MCF 10A (cell line): ENCODE data around the gene MMP13. TPM values are rescaled to one million over a fixed set of nuclear protein-coding genes. Genes with fewer than 3 reads are reported as not detected.
"Not testable (repeated sequence)": the region's sequence is repeated elsewhere in the genome, so short reads cannot be mapped to it uniquely, and the experiment has no call there.

Experiments
- Bru-seq: library from RNA; stranded (reverse); fragments of 400-500 nt; gene quantifications from one replicate; lab custom pipeline; 2021; lab: Mats Ljungman, UMichigan
- BruChase-seq, 2 experiments: library from RNA; stranded (reverse); fragments of 400-500 nt; gene quantifications; one replicate each; lab custom pipeline; 2021; lab: Mats Ljungman, UMichigan
- BruUV-seq: library from RNA; stranded (reverse); fragments of 400-500 nt; replicated peaks from 2 replicates; lab custom pipeline; 2021; lab: Mats Ljungman, UMichigan
- CTCF ChIA-PET: fragments of 300-600 bp; sonication (Branson Sonifier 250); formaldehyde crosslinking; extraction: SDS; loops from one replicate; lab custom pipeline; 2021; ENCODE audit warnings: antibody characterized with exemption, inconsistent platforms; lab: Yijun Ruan, JAX
- POLR2A ChIA-PET: fragments of 300-600, 350-650 bp; sonication (Branson Sonifier 250); formaldehyde crosslinking; extraction: SDS; loops from one replicate; lab custom pipeline; 2020; ENCODE audit warnings: antibody characterized with exemption, inconsistent platforms; lab: Yijun Ruan, JAX
- DNase-seq: peaks from one replicate; pipeline ENCODE4 v3.0.0-alpha.2; 2018; ENCODE audit not compliant: unreplicated experiment
- H3K27ac Mint-ChIP-seq: one replicate; pipeline ENCODE4 v1.8.0; 2022; ENCODE audit warnings: mild to moderate bottlenecking, low read depth, mixed read lengths; ENCODE audit not compliant: unreplicated experiment
- H3K27me3 Mint-ChIP-seq: one replicate; pipeline ENCODE4 v1.8.0; 2022; ENCODE audit warnings: mixed read lengths; ENCODE audit not compliant: insufficient read depth, unreplicated experiment
- H3K36me3 Mint-ChIP-seq: one replicate; pipeline ENCODE4 v1.8.0; 2022; ENCODE audit warnings: mild to moderate bottlenecking, moderate library complexity, mixed read lengths; ENCODE audit not compliant: insufficient read depth, unreplicated experiment
- H3K4me1 Mint-ChIP-seq: one replicate; pipeline ENCODE4 v1.8.0; 2022; ENCODE audit warnings: mixed read lengths; ENCODE audit not compliant: insufficient read depth, unreplicated experiment
- H3K4me3 Mint-ChIP-seq: one replicate; pipeline ENCODE4 v1.8.0; 2022; ENCODE audit warnings: mild to moderate bottlenecking, moderate library complexity, mixed read lengths; ENCODE audit not compliant: unreplicated experiment
- H3K9me3 Mint-ChIP-seq: one replicate; pipeline ENCODE4 v1.8.0; 2022; ENCODE audit warnings: mixed read lengths; ENCODE audit not compliant: unreplicated experiment
- CTCF ChIP-seq: fragments of 200-600 bp; IDR thresholded peaks from one replicate; pipeline ENCODE4 v1.8.0; 2022; ENCODE audit warnings: antibody characterized with exemption, mild to moderate bottlenecking; ENCODE audit not compliant: unreplicated experiment
- intact Hi-C: fragments of 100-400 bp; cut with micrococcal nuclease; formaldehyde crosslinking; loops from 2 replicates; pipeline ENCODE4 v1.14.1; 2022
- long read RNA-seq: library from polyadenylated mRNA; stranded (forward); transcript quantifications from one replicate; pipeline ENCODE4 v2.0.0, GENCODE V29; 2022
- total RNA-seq: library from RNA; stranded (reverse); gene quantifications from 2 replicates; pipeline ENCODE4 v1.2.3, GENCODE V29; 2022

Gene MMP13
- total RNA-seq (not detected in 2 replicates), Bru-seq, nascent RNA (percentile 9 among the genes with signal in this experiment), BruChase-seq, experiment 1, labeled RNA remaining after a 6-hour chase (percentile 10 among the genes with signal in this experiment), BruChase-seq, experiment 2, labeled RNA remaining after a 2-hour chase (percentile 18 among the genes with signal in this experiment)
- long read RNA-seq: 0 reads

GRCh38 chr11:102955624-102956023, at the start of gene MMP13:
MMP13 (minus strand) TSS chr11:102955732; CDS start chr11:102955705, 27 bp downstream.
- Mint-ChIP-seq H3K27ac (peak within 1 kb of the TSS; percentile 25), H3K9me3 (no peaks in the 10 kb centered on the region), H3K27me3 (no peaks in the 10 kb centered on the region), H3K4me1 (peaks cover 1% of the 10 kb centered on the region), H3K4me3 (no peak within 1 kb of the TSS), H3K36me3 (no peaks in the 10 kb centered on the region)
- DNase-seq: peak; percentile 46
- no TSS peak for BruUV-seq
- TF ChIP-seq CTCF: no peak
- ChIA-PET POLR2A (no interaction called here), CTCF (no interaction called here)
- intact Hi-C loops: no loop called here

GRCh38 chr11:103004234-103004633, 48.7 kb upstream of the MMP13 start:
- DNase-seq, POLR2A ChIA-PET, intact Hi-C loops, H3K36me3 Mint-ChIP-seq, H3K9me3 Mint-ChIP-seq, CTCF ChIA-PET, H3K4me3 Mint-ChIP-seq, H3K27ac Mint-ChIP-seq, H3K27me3 Mint-ChIP-seq, H3K4me1 Mint-ChIP-seq, BruUV-seq: not testable (repeated sequence)

- Mint-ChIP-seq H3K27me3 (no peaks in the 10 kb centered on the region), H3K4me3 (no peak overlapping the region), H3K9me3 (no peaks in the 10 kb centered on the region), H3K4me1 (peaks cover 8% of the 10 kb centered on the region), H3K36me3 (no peaks in the 10 kb centered on the region), H3K27ac (no peak overlapping the region)
- ChIA-PET CTCF (no interaction called here), POLR2A (no interaction called here)
- BruUV-seq: no TSS peak
- DNase-seq: no peak
- intact Hi-C loops: no loop called here
- TF ChIP-seq CTCF: no peak
Observed at GRCh38 chr11:102994105-102994504, 38.6 kb upstream of the MMP13 start.

GRCh38 chr11:102991776-102992175, 36.2 kb upstream of the MMP13 start:
- H3K4me3 Mint-ChIP-seq: no peak overlapping the region
- peaks cover 11% of the 10 kb centered on the region for H3K4me1 Mint-ChIP-seq
- POLR2A ChIA-PET: no interaction called here
- no peak for DNase-seq
- TF ChIP-seq CTCF: no peak
- intact Hi-C loops: no loop called here
- no peaks in the 10 kb centered on the region for H3K27me3 Mint-ChIP-seq
- no peak overlapping the region for H3K27ac Mint-ChIP-seq
- H3K9me3 Mint-ChIP-seq: no peaks in the 10 kb centered on the region
- no TSS peak for BruUV-seq
- H3K36me3 Mint-ChIP-seq: no peaks in the 10 kb centered on the region
- CTCF ChIA-PET: no interaction called here
